Chondrocyte (in vitro differentiated cells): Measurements from ENCODE around the gene TPST2. TPM values are rescaled to one million over a fixed set of nuclear protein-coding genes. Genes with fewer than 3 reads are reported as not detected.
"Not testable (repeated sequence)": the region's sequence is repeated elsewhere in the genome, so short reads cannot be mapped to it uniquely, and the experiment has no call there.

ENCODE experiments used
- DNase-seq: peaks from one replicate; pipeline ENCODE4 v3.0.0; 2021; ENCODE audit warnings: mixed read lengths, low spot score
- H3K27ac Mint-ChIP-seq: one replicate; pipeline ENCODE4 v1.8.0; 2021; ENCODE audit warnings: mild to moderate bottlenecking, moderate library complexity, mixed read lengths; ENCODE audit not compliant: unreplicated experiment
- H3K27me3 Mint-ChIP-seq: 2 replicates; pipeline ENCODE4 v1.8.0; 2021; ENCODE audit warnings: low read depth, mixed read lengths
- H3K36me3 Mint-ChIP-seq: 2 replicates; pipeline ENCODE4 v1.8.0; 2021; ENCODE audit warnings: low read depth, mixed read lengths
- H3K4me1 Mint-ChIP-seq: 2 replicates; pipeline ENCODE4 v1.8.0; 2021; ENCODE audit warnings: low read depth, mild to moderate bottlenecking, mixed read lengths
- H3K4me3 Mint-ChIP-seq: one replicate; pipeline ENCODE4 v1.8.0; 2021; ENCODE audit warnings: mild to moderate bottlenecking, moderate library complexity, mixed read lengths; ENCODE audit not compliant: unreplicated experiment
- H3K9me3 Mint-ChIP-seq: 2 replicates; pipeline ENCODE4 v1.8.0; 2021; ENCODE audit warnings: low read depth, mixed read lengths
- CTCF ChIP-seq: fragments of 200-600 bp; sonication (generic); IDR thresholded peaks from 2 replicates; pipeline ENCODE4 v1.5.0; 2021; ENCODE audit warnings: antibody characterized with exemption, mild to moderate bottlenecking, moderate library complexity
- total RNA-seq: library from RNA; stranded (reverse); gene quantifications from 3 replicates; pipeline ENCODE4 v1.2.1, GENCODE V29; 2021

Gene TPST2
- total RNA-seq, 1 donor from 2014 or later, result 75.8 TPM

DNA sequence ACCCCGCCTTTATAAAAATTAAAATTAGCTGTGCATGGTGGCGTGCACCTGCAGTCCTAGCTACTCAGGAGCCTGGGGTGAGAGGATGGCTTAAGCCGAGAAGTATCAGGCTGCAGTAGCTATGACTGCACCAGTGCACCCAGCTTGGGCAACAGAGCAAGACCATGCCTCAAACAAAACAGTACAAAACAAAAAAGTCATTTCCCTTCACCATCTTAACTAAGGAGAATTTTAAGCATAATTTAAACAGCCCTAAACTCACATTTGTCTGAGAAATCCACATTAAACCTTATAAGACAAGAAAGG lies 54.4 kb downstream of the TPST2 start:
- H3K27ac Mint-ChIP-seq, result no peak overlapping the region
- H3K4me3 Mint-ChIP-seq, result no peak overlapping the region
- peaks cover 33% of the 10 kb centered on the region for H3K36me3 Mint-ChIP-seq
- TF ChIP-seq CTCF, result no peak
- no peak for DNase-seq
- H3K9me3 Mint-ChIP-seq, result no peaks in the 10 kb centered on the region
- H3K4me1 Mint-ChIP-seq, result no peaks in the 10 kb centered on the region
- H3K27me3 Mint-ChIP-seq, result no peaks in the 10 kb centered on the region

- Mint-ChIP-seq H3K27ac (no peak overlapping the region), H3K4me1 (no peaks in the 10 kb centered on the region), H3K36me3 (peaks cover 29% of the 10 kb centered on the region), H3K9me3 (no peaks in the 10 kb centered on the region), H3K27me3 (no peaks in the 10 kb centered on the region), H3K4me3 (no peak overlapping the region)
- no peak for DNase-seq
- TF ChIP-seq CTCF, result no peak
Observed at GRCh38 chr22:26534874-26535602, 54.9 kb downstream of the TPST2 start.

DNA sequence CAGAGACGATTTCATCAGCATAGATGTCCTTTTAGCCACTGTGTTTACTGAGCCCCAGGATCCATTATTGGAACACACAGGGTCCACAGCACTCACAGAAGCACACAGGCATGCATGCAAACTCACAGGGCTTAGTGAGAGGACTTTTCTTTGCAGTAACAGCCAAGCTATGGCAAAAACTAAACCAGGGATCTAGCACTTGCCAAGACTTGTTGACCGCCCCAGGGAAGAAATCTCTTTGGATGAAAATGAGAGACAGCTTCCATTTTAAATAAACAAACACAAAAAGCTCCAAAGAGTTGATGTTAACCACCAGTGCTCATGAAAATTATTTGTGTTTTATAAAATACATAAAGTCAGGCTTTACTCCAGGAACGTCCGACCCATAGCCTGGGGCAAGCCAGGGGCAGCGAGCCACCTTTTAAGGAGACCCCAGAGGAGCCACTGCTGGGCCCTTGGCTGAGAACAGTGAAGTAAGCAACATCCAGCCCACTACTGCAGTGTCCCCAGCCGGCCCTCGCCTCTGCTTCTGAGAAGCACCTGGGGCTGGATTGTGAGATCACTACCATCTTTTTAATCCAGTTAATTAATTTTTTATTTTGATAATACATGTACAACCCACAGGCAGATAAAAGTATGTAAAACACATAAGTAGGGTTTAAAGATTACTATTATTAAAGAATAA lies 55.6 kb downstream of the TPST2 start:
- no peak for DNase-seq
- no peaks in the 10 kb centered on the region for H3K9me3 Mint-ChIP-seq
- no peaks in the 10 kb centered on the region for H3K4me1 Mint-ChIP-seq
- no peaks in the 10 kb centered on the region for H3K27me3 Mint-ChIP-seq
- no peak overlapping the region for H3K27ac Mint-ChIP-seq
- no peak for TF ChIP-seq CTCF
- H3K4me3 Mint-ChIP-seq, result no peak overlapping the region
- peaks cover 32% of the 10 kb centered on the region for H3K36me3 Mint-ChIP-seq

- TF ChIP-seq CTCF, result no peak
- no peak for DNase-seq
- peaks cover 39% of the 10 kb centered on the region for H3K36me3 Mint-ChIP-seq
- H3K9me3 Mint-ChIP-seq, result no peaks in the 10 kb centered on the region
- peaks cover 4% of the 10 kb centered on the region for H3K4me1 Mint-ChIP-seq
- H3K4me3 Mint-ChIP-seq, result no peak overlapping the region
- no peak overlapping the region for H3K27ac Mint-ChIP-seq
- no peaks in the 10 kb centered on the region for H3K27me3 Mint-ChIP-seq
Observed at GRCh38 chr22:26529345-26529744, 60.6 kb downstream of the TPST2 start.

DNA sequence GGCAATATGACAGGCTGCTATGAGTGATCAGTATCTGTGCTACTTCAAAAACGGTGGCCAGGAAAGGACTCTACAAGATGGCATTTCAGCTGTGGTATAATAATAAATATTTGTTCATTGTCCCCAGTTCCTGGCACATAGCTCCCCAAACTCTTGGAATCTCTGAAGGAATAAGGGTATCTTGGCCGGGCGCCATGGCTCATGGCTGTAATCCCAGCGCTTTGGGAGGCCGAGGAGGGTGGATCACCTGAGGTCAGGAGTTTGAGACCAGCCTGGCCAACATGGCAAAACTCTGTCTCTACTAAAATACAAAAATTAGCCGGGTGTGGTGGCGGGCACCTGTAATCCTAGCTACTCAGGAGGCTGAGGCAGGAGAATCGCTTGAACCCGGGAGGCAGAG lies 61.4 kb downstream of the TPST2 start:
- H3K9me3 Mint-ChIP-seq, H3K27ac Mint-ChIP-seq, H3K4me3 Mint-ChIP-seq, DNase-seq, H3K4me1 Mint-ChIP-seq, H3K27me3 Mint-ChIP-seq: not testable (repeated sequence)
- H3K36me3 Mint-ChIP-seq, result peaks cover 41% of the 10 kb centered on the region
